ENCODE data around the gene FAM13C.

GRCh38 chr10:59331661-59332060 lies 30.7 kb downstream of the FAM13C start:
- no peak for TF ChIP-seq CTCF (IDR thresholded peaks at IDR 0.05)
- no peak for TF ChIP-seq POLR2A (IDR thresholded peaks at IDR 0.05)
